ENCODE data around the gene SMCO2. TPM values are rescaled to one million over a fixed set of nuclear protein-coding genes. Genes with fewer than 3 reads are reported as not detected.

Gene SMCO2
- polyA plus RNA-seq, 3 donors: 17.4 TPM; not detected in 2

GRCh38 chr12:27516625-27517024 is 70.1 kb downstream of the SMCO2 start:
- Histone ChIP-seq H3K79me2 (ENCODE audit: insufficient read depth, low read length) (no peaks in the 10 kb centered on the region), H3K9me3 (replicated peaks in 1 of 2; ENCODE audit: control insufficient read depth in 1 of 2, insufficient read depth in 1 of 2, low read length in 2 of 2) (no peaks in the 10 kb centered on the region), H4K20me1 (ENCODE audit: insufficient read depth, low read length) (no peaks in the 10 kb centered on the region), H3K4me1 (ENCODE audit: control insufficient read depth in 1 of 2, insufficient read depth in 2 of 2, low read length in 2 of 2) (no peaks in the 10 kb centered on the region), H3K4me3 (replicated peaks in 1 of 3; ENCODE audit: low read depth in 2 of 3, low read length in 3 of 3) (no peak overlapping the region), H3K36me3 (replicated peaks in 1 of 2; ENCODE audit: control insufficient read depth in 1 of 2, insufficient read depth in 2 of 2, low read length in 2 of 2) (no peaks in the 10 kb centered on the region), H3K27me3 (ENCODE audit: control insufficient read depth in 2 of 2, insufficient read depth in 2 of 2, low read length in 2 of 2) (no peaks in the 10 kb centered on the region), H3K27ac (ENCODE audit: low read depth in 1 of 2, low read length in 2 of 2) (no peak overlapping the region), H3K9ac (ENCODE audit: insufficient read depth, low read length, poor library complexity, severe bottlenecking) (no peak overlapping the region), H3K4me2 (replicated peaks; ENCODE audit: extremely low read depth, low read length, poor library complexity, severe bottlenecking) (no peak overlapping the region), H2AFZ (ENCODE audit: insufficient read depth, low read depth, low read length, poor library complexity, severe bottlenecking) (no peak overlapping the region)
- intact Hi-C loops (cut with micrococcal nuclease): no loop called here
- DNase-seq: no peak
- Mint-ChIP-seq H3K27me3 (ENCODE audit: low read depth in 3 of 3) (peaks cover 0 to 2% (median 0%) of the 10 kb centered on the region in 3 donors), H3K4me1 (no peaks in the 10 kb centered on the region), H3K9me3 (peaks cover 0 to 2% (median 0%) of the 10 kb centered on the region in 7 donors), H3K27ac (no peak overlapping the region), H3K36me3 (no peaks in the 10 kb centered on the region), H3K4me3 (no peak overlapping the region)
- WGBS (ENCODE audit: insufficient coverage): 86% methylated on average over 4 of the region's 4 CpGs
- TF ChIP-seq CTCF (IDR thresholded peaks at IDR 0.05): no peak

GRCh38 chr12:27517546-27517945 is 71.0 kb downstream of the SMCO2 start:
- H3K4me3 Mint-ChIP-seq: no peak overlapping the region
- intact Hi-C loops (cut with micrococcal nuclease): no loop called here
- TF ChIP-seq CTCF (IDR thresholded peaks at IDR 0.05): no peak

More at GRCh38 chr12:27517546-27517945, 71.0 kb downstream of the SMCO2 start:
- Histone ChIP-seq H4K20me1 (ENCODE audit: insufficient read depth, low read length) (no peaks in the 10 kb centered on the region), H3K4me3 (replicated peaks in 1 of 3; ENCODE audit: low read depth in 2 of 3, low read length in 3 of 3) (no peak overlapping the region), H3K9me3 (replicated peaks in 1 of 2; ENCODE audit: control insufficient read depth in 1 of 2, insufficient read depth in 1 of 2, low read length in 2 of 2) (no peaks in the 10 kb centered on the region), H3K4me1 (ENCODE audit: control insufficient read depth in 1 of 2, insufficient read depth in 2 of 2, low read length in 2 of 2) (no peaks in the 10 kb centered on the region), H3K27ac (ENCODE audit: low read depth in 1 of 2, low read length in 2 of 2) (no peak overlapping the region), H3K9ac (ENCODE audit: insufficient read depth, low read length, poor library complexity, severe bottlenecking) (no peak overlapping the region), H3K27me3 (ENCODE audit: control insufficient read depth in 2 of 2, insufficient read depth in 2 of 2, low read length in 2 of 2) (no peaks in the 10 kb centered on the region), H3K79me2 (ENCODE audit: insufficient read depth, low read length) (no peaks in the 10 kb centered on the region), H3K4me2 (replicated peaks; ENCODE audit: extremely low read depth, low read length, poor library complexity, severe bottlenecking) (no peak overlapping the region), H3K36me3 (replicated peaks in 1 of 2; ENCODE audit: control insufficient read depth in 1 of 2, insufficient read depth in 2 of 2, low read length in 2 of 2) (no peaks in the 10 kb centered on the region), H2AFZ (ENCODE audit: insufficient read depth, low read depth, low read length, poor library complexity, severe bottlenecking) (no peak overlapping the region)
- Mint-ChIP-seq H3K27me3 (ENCODE audit: low read depth in 3 of 3) (peaks cover 0 to 2% (median 0%) of the 10 kb centered on the region in 3 donors), H3K36me3 (no peaks in the 10 kb centered on the region), H3K4me1 (no peaks in the 10 kb centered on the region), H3K27ac (no peak overlapping the region), H3K9me3 (peaks cover 0 to 2% (median 0%) of the 10 kb centered on the region in 7 donors)
- 88% methylated on average over 3 of the region's 3 CpGs for WGBS (ENCODE audit: insufficient coverage)
- no peak for DNase-seq
